ENCODE results near the gene ACTR3.
A peak's percentile ranks its signal among the peaks of the same experiment; 100 is the strongest.

Gene ACTR3

DNA sequence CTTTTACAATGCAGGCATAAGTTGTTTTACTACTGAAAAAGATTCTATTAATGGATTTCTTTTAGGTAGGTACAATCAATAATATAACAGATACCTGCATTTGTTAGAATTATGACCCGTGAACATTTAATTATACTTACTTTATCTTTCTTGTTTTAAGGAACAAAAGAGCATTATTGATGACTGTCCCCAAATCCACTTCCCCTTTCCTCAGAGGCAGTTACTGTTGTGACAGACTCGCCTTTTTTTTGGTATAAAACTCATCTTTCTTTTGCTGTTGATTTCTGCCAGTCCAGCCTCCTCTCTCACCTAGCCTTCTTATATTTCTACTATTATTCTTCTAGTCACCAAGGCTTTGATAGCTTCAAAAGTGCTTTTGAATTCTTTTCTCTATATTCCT, 12.1 kb downstream of the ACTR3 start:
- peaks cover 99% of the 10 kb centered on the region for H4K20me1 ChIP-seq (ENCODE audit: insufficient read depth, low read length, poor library complexity, severe bottlenecking)
- peaks cover 2% of the 10 kb centered on the region; the same call in 1 of the 2 replicates for H3F3A ChIP-seq (ENCODE audit: low read depth)
- H3K9me3 ChIP-seq (ENCODE audit: insufficient read depth, low read depth, low read length) = peaks cover 5% of the 10 kb centered on the region; the same call in 1 of the 2 replicates
- H3K27me3 ChIP-seq (ENCODE audit: insufficient read depth, low read length, poor library complexity, severe bottlenecking) = no peaks in the 10 kb centered on the region
- H3K9me2 ChIP-seq (replicated peaks; ENCODE audit: low read depth, low read length) = no peaks in the 10 kb centered on the region
- peaks cover 39% of the 10 kb centered on the region for H3K4me1 ChIP-seq (ENCODE audit: insufficient read depth, low read length, poor library complexity, severe bottlenecking)
- H3K79me2 ChIP-seq (ENCODE audit: insufficient read depth, low read length) = peaks cover 100% of the 10 kb centered on the region
- H2AFZ ChIP-seq (ENCODE audit: low read length) = no peak overlapping the region
- TF ChIP-seq EZH2phosphoT487 (IDR thresholded peaks at IDR 0.05; ENCODE audit: borderline replicate concordance) = no peak
- TF ChIP-seq, protein P1, sequence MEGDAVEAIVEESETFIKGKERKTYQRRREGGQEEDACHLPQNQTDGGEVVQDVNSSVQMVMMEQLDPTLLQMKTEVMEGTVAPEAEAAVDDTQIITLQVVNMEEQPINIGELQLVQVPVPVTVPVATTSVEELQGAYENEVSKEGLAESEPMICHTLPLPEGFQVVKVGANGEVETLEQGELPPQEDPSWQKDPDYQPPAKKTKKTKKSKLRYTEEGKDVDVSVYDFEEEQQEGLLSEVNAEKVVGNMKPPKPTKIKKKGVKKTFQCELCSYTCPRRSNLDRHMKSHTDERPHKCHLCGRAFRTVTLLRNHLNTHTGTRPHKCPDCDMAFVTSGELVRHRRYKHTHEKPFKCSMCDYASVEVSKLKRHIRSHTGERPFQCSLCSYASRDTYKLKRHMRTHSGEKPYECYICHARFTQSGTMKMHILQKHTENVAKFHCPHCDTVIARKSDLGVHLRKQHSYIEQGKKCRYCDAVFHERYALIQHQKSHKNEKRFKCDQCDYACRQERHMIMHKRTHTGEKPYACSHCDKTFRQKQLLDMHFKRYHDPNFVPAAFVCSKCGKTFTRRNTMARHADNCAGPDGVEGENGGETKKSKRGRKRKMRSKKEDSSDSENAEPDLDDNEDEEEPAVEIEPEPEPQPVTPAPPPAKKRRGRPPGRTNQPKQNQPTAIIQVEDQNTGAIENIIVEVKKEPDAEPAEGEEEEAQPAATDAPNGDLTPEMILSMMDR (conservative IDR thresholded peaks at IDR 0.05; ENCODE audit: low read length) = no peak
- H3K36me3 ChIP-seq (ENCODE audit: insufficient read depth, low read length) = no peaks in the 10 kb centered on the region; the same call in 1 of the 2 replicates
- H3K9ac ChIP-seq (ENCODE audit: low read depth, low read length, poor library complexity, severe bottlenecking) = no peak overlapping the region
- peak overlapping the region; percentile 13 for H3K4me2 ChIP-seq (ENCODE audit: low read depth, low read length, poor library complexity, severe bottlenecking)
- no peak overlapping the region for H3K4me3 ChIP-seq (ENCODE audit: low read length, poor library complexity, severe bottlenecking)

DNA sequence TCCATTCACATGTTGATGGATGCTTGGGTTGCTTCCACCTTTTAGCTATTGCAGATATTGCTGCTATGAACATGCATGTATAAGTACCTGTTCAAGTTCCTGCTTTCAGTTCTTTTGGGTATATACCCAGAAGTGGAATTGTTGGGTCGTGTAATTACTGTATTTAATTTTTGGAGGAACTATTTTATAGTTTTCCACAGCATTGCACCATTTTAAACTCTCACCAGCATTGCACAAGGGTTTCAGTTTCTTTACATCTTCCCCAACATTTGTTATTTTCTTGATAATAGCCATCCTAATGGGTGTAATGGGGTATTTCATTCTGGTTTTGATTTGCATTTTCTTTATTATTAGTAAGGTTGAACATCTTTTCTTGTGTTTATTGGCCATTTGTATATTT, 16.0 kb downstream of the ACTR3 start:
- Histone ChIP-seq H3K4me2 (ENCODE audit: low read depth, low read length, poor library complexity, severe bottlenecking) (no peak overlapping the region), H4K20me1 (ENCODE audit: insufficient read depth, low read length, poor library complexity, severe bottlenecking) (peaks cover 97% of the 10 kb centered on the region), H3K79me2 (ENCODE audit: insufficient read depth, low read length) (peaks cover 100% of the 10 kb centered on the region), H3K9me2 (replicated peaks; ENCODE audit: low read depth, low read length) (no peaks in the 10 kb centered on the region), H3K36me3 (ENCODE audit: insufficient read depth, low read length) (no peaks in the 10 kb centered on the region; the same call in 1 of the 2 replicates), H3K4me3 (ENCODE audit: low read length, poor library complexity, severe bottlenecking) (no peak overlapping the region), H3F3A (ENCODE audit: low read depth) (peaks cover 2% of the 10 kb centered on the region; the same call in 1 of the 2 replicates), H3K9ac (ENCODE audit: low read depth, low read length, poor library complexity, severe bottlenecking) (no peak overlapping the region), H3K4me1 (ENCODE audit: insufficient read depth, low read length, poor library complexity, severe bottlenecking) (peaks cover 22% of the 10 kb centered on the region), H3K27me3 (ENCODE audit: insufficient read depth, low read length, poor library complexity, severe bottlenecking) (no peaks in the 10 kb centered on the region), H3K9me3 (ENCODE audit: insufficient read depth, low read depth, low read length) (peaks cover 5% of the 10 kb centered on the region; the same call in 1 of the 2 replicates), H2AFZ (ENCODE audit: low read length) (no peak overlapping the region)
- TF ChIP-seq EZH2phosphoT487 (IDR thresholded peaks at IDR 0.05; ENCODE audit: borderline replicate concordance) = no peak
- TF ChIP-seq, protein P1 (conservative IDR thresholded peaks at IDR 0.05; ENCODE audit: low read length) = no peak

DNA sequence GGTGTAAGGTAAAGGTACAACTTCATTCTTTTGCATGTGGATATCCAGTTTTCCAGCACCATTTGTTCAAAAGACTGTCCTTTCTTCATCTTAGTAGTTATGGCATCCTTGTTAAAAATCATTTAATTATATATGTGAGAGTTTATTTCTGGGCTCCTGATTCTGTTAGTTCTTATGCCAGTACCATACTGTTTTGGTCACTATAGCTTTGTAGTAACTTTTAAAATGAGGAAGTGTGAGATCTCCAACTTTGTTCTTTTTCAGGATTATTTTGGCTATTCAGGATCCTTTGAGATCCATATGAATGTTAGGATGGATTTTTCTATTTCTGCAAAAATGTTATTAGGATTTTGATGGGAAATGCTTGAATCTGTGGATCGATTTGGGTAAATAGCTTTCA, 16.8 kb downstream of the ACTR3 start:
- peaks cover 98% of the 10 kb centered on the region for H4K20me1 ChIP-seq (ENCODE audit: insufficient read depth, low read length, poor library complexity, severe bottlenecking)
- no peak overlapping the region for H3K9ac ChIP-seq (ENCODE audit: low read depth, low read length, poor library complexity, severe bottlenecking)
- TF ChIP-seq, protein P1 (conservative IDR thresholded peaks at IDR 0.05; ENCODE audit: low read length) = no peak
- TF ChIP-seq EZH2phosphoT487 (IDR thresholded peaks at IDR 0.05; ENCODE audit: borderline replicate concordance) = no peak

More for the DNA sequence above, 16.8 kb downstream of the ACTR3 start:
- Histone ChIP-seq H3K4me3 (ENCODE audit: low read length, poor library complexity, severe bottlenecking) (no peak overlapping the region), H3K79me2 (ENCODE audit: insufficient read depth, low read length) (peaks cover 100% of the 10 kb centered on the region), H3F3A (ENCODE audit: low read depth) (peaks cover 2% of the 10 kb centered on the region; the same call in 1 of the 2 replicates), H3K36me3 (ENCODE audit: insufficient read depth, low read length) (no peaks in the 10 kb centered on the region; the same call in 1 of the 2 replicates), H3K9me2 (replicated peaks; ENCODE audit: low read depth, low read length) (no peaks in the 10 kb centered on the region), H3K9me3 (ENCODE audit: insufficient read depth, low read depth, low read length) (peaks cover 5% of the 10 kb centered on the region; the same call in 1 of the 2 replicates), H3K27me3 (ENCODE audit: insufficient read depth, low read length, poor library complexity, severe bottlenecking) (no peaks in the 10 kb centered on the region), H3K4me2 (ENCODE audit: low read depth, low read length, poor library complexity, severe bottlenecking) (no peak overlapping the region), H2AFZ (ENCODE audit: low read length) (no peak overlapping the region), H3K4me1 (ENCODE audit: insufficient read depth, low read length, poor library complexity, severe bottlenecking) (peaks cover 22% of the 10 kb centered on the region)

All from Loucy (cell line).